GM12878 (cell line): ENCODE data around the gene SERPINI1. TPM values are rescaled to one million over a fixed set of nuclear protein-coding genes. Genes with fewer than 3 reads are reported as not detected.

Experiments used
- BHLHE40 ChIP-seq, 2 experiments: fragments of 450-650 bp in 1 of 2; IDR thresholded peaks; 2 replicates each; pipeline ENCODE4 v1.6.1; 2011 to 2017; ENCODE audit warnings: low read depth in 2 of 2, borderline replicate concordance in 1 of 2, improper control_type of control experiment in 1 of 2, low read length in 1 of 2, mild to moderate bottlenecking in 1 of 2
- DPF2 ChIP-seq: fragments of 450-650 bp; IDR thresholded peaks from 2 replicates; pipeline ENCODE4 v1.6.1; 2017; ENCODE audit warnings: mild to moderate bottlenecking
- ELK1 ChIP-seq: IDR thresholded peaks from 2 replicates; pipeline ENCODE4 v1.6.1; 2012; ENCODE audit warnings: low read depth, low read length, improper control_type of control experiment
- RELB ChIP-seq: fragments of 450-650 bp; IDR thresholded peaks from 2 replicates; pipeline ENCODE4 v1.6.1; 2017; ENCODE audit warnings: low read depth, mild to moderate bottlenecking, moderate library complexity
- SMAD1 ChIP-seq: fragments of 450-650 bp; IDR thresholded peaks from 2 replicates; pipeline ENCODE4 v1.6.1; 2018; ENCODE audit warnings: mild to moderate bottlenecking, low read depth; ENCODE audit not compliant: partially characterized antibody
- SREBF1 ChIP-seq: IDR thresholded peaks from 2 replicates; pipeline ENCODE4 v1.6.1; 2012; ENCODE audit warnings: mild to moderate bottlenecking, low read length
- YBX1 ChIP-seq: fragments of 450-650 bp; IDR thresholded peaks from 2 replicates; pipeline ENCODE4 v1.6.1; 2016; ENCODE audit warnings: antibody characterized with exemption
- ZNF687 ChIP-seq: fragments of 450-650 bp; IDR thresholded peaks from 2 replicates; pipeline ENCODE4 v1.6.1; 2017; ENCODE audit warnings: mild to moderate bottlenecking, moderate library complexity
- polyA plus RNA-seq, 11 experiments: library from polyadenylated mRNA; depleted of rRNA in 4 of 11; unstranded in 6 of 11; stranded (reverse) in 5 of 11; fragments of >200 nt; fragmentation: Nextera tagmentation in 4 of 11; fragmentation: Illumina TruSeq in 1 of 11; extraction: Ambion mirVana in 4 of 11; extraction: Trizol in 1 of 11; gene quantifications; 1 replicate in 1 of 11; 2 replicates in 10 of 11; pipeline versions ENCODE4 v1.2.1 to v1.2.3, GENCODE V29; 2011 to 2016; ENCODE audit warnings: inconsistent platforms in 2 of 11, missing spikeins in 2 of 11, low read depth in 1 of 11
- total RNA-seq, 4 experiments: library from RNA; depleted of rRNA in 3 of 4; stranded (reverse); fragments of >200 nt in 3 of 4; fragmentation: Illumina TruSeq in 1 of 4; extraction: Trizol in 1 of 4; gene quantifications; 2 replicates each; pipeline versions ENCODE4 v1.2.1 to v1.2.3, GENCODE V29; 2013 to 2021
- TF ChIP-seq, protein P1 (sequence below): IDR thresholded peaks from 2 replicates; pipeline ENCODE4 v1.6.1; 2011; ENCODE audit warnings: low read depth, low read length, improper control_type of control experiment, borderline replicate concordance
- TF ChIP-seq, protein P2 (sequence below): IDR thresholded peaks from 2 replicates; pipeline ENCODE4 v1.6.1; 2012; ENCODE audit warnings: low read depth, low read length, improper control_type of control experiment

The SERPINI1 gene
- total and polyA plus RNA-seq, 10 of the 15 experiments (the other 5 are each of a cell fraction or from before 2014, with no cell fraction given): 1.5 to 7.6 (median 3.6) TPM

- TF ChIP-seq ZNF687 (no peak), YBX1 (no peak), RELB (no peak), DPF2 (no peak), ELK1 (no peak), SMAD1 (no peak), SREBF1 (no peak), BHLHE40 (IDR thresholded peaks at IDR 0.05; ENCODE audit: borderline replicate concordance in 1 of 2, low read depth in 2 of 2, low read length in 1 of 2) (no peak)
- TF ChIP-seq, protein P1, sequence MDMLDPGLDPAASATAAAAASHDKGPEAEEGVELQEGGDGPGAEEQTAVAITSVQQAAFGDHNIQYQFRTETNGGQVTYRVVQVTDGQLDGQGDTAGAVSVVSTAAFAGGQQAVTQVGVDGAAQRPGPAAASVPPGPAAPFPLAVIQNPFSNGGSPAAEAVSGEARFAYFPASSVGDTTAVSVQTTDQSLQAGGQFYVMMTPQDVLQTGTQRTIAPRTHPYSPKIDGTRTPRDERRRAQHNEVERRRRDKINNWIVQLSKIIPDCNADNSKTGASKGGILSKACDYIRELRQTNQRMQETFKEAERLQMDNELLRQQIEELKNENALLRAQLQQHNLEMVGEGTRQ: no peak
- TF ChIP-seq, protein P2, sequence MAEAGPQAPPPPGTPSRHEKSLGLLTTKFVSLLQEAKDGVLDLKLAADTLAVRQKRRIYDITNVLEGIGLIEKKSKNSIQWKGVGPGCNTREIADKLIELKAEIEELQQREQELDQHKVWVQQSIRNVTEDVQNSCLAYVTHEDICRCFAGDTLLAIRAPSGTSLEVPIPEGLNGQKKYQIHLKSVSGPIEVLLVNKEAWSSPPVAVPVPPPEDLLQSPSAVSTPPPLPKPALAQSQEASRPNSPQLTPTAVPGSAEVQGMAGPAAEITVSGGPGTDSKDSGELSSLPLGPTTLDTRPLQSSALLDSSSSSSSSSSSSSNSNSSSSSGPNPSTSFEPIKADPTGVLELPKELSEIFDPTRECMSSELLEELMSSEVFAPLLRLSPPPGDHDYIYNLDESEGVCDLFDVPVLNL: no peak
These were observed 85.8 kb downstream of the SERPINI1 start (continued) for GRCh38 chr3:167821248-167821805.
